ENCODE data around the gene RBBP4. TPM values are rescaled to one million over a fixed set of nuclear protein-coding genes. Genes with fewer than 3 reads are reported as not detected.

RBBP4 gene
- total and polyA plus RNA-seq, 2 of the 8 experiments (the other 6 are each of a cell fraction or from before 2014, with no cell fraction given) = 147 to 397 TPM

DNA sequence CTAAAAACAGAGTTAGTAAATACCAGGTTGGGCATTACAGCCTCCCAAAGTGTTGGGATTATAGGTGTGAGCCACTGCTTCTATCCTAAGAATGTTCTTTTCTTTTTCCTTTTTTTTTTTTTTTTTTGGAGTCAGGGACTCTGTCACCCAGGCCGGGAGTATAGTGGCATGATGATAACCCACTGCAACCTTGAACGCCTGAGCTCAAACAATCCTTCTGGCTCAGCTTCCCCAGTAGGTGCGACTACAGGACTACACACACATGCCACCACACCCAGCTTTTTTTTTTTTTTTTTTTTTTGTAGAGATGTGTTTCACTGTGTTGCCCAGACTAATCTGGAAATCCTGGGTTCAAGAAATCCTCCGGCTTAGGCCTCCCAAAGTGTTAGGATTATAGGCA, 6.6 kb upstream of the RBBP4 start:
- no peak overlapping the region for H3K27ac ChIP-seq (ENCODE audit: low read depth, low read length)
- H3K79me2 ChIP-seq (ENCODE audit: control insufficient read depth in 1 of 2, insufficient read depth in 2 of 2, low read length in 2 of 2) = peaks cover 3 to 66% of the 10 kb centered on the region in 2 experiments; a peak in 3 of 4 replicates
- H3K23ac ChIP-seq (ENCODE audit: insufficient read length) = no peak overlapping the region
- TF ChIP-seq TAF7 (optimal IDR thresholded peaks at IDR 0.05; ENCODE audit: borderline replicate concordance, low read depth, low read length) (no peak), MAX (IDR thresholded peaks at IDR 0.05) (no peak), SP4 (IDR thresholded peaks at IDR 0.05; ENCODE audit: low read length) (no peak), CREB1 (IDR thresholded peaks at IDR 0.05) (no peak), RXRA (IDR thresholded peaks at IDR 0.05; ENCODE audit: insufficient read depth, low read depth, low read length) (no peak), EGR1 (IDR thresholded peaks at IDR 0.05; ENCODE audit: borderline replicate concordance, low read depth, low read length) (no peak), CHD1 (IDR thresholded peaks at IDR 0.05; ENCODE audit: low read depth, low read length) (no peak), SAP30 (IDR thresholded peaks at IDR 0.05; ENCODE audit: insufficient read depth, insufficient replicate concordance, low read length) (no peak), CHD2 (IDR thresholded peaks at IDR 0.05; ENCODE audit: low read length) (no peak)
- H3K4me1 ChIP-seq (replicated peaks in 1 of 4; ENCODE audit: control insufficient read depth in 3 of 4, insufficient read depth in 4 of 4, low read length in 3 of 4) = no peaks in the 10 kb centered on the region
- peaks cover 0 to 13% (median 0%) of the 10 kb centered on the region in 4 experiments; a peak in 2 of 8 replicates for H3K36me3 ChIP-seq (ENCODE audit: control insufficient read depth in 2 of 4, insufficient read depth in 4 of 4, low read length in 3 of 4)
- H3K4ac ChIP-seq (replicated peaks; ENCODE audit: insufficient read length, low read depth, low read length) = no peak overlapping the region
- no peaks in the 10 kb centered on the region; a peak in 1 of 7 replicates for H3K27me3 ChIP-seq (replicated peaks in 1 of 4; ENCODE audit: control insufficient read depth in 3 of 4, extremely low read depth in 1 of 4, insufficient read depth in 3 of 4, low read length in 3 of 4)
- H3K56ac ChIP-seq (replicated peaks; ENCODE audit: insufficient read length, low read depth, low read length) = peak overlapping the region; percentile 30
- H4K5ac ChIP-seq (ENCODE audit: insufficient read length, low read depth, low read length) = no peak overlapping the region
- peaks cover 6% of the 10 kb centered on the region; the same call in 1 of the 2 replicates for H3K79me1 ChIP-seq (ENCODE audit: low read depth, low read length)
- no peaks in the 10 kb centered on the region for H3K23me2 ChIP-seq (ENCODE audit: low read depth, low read length)
- 0 out of 4 replicates have a peak, but pooled peaks cover 0 to 2% of the 10 kb centered on the region in 2 experiments for H3K9me3 ChIP-seq (ENCODE audit: insufficient read depth in 2 of 2, low read depth in 1 of 2, low read length in 1 of 2)
- no peaks in the 10 kb centered on the region for H4K20me1 ChIP-seq (replicated peaks in 1 of 2; ENCODE audit: control insufficient read depth in 1 of 2, insufficient read depth in 2 of 2, low read length in 2 of 2)
- H4K8ac ChIP-seq (ENCODE audit: extremely low read depth, insufficient read depth, low read length) = no peak overlapping the region
- H3K14ac ChIP-seq (ENCODE audit: insufficient read length) = no peak overlapping the region
- 100% methylated on average over 1 of the region's 4 CpGs; no CpG with 5 or more reads in 1 of the 2 experiments for WGBS, 2 experiments (ENCODE audit: extremely low coverage in 1 of 2, insufficient coverage in 1 of 2, insufficient read length in 1 of 2, insufficient replicate concordance in 2 of 2, low coverage in 1 of 2, low lambda C conversion rate in 2 of 2, missing lambda C conversion rate in 1 of 2)
- no peak overlapping the region for H3K4me2 ChIP-seq (ENCODE audit: insufficient read depth in 1 of 2, low read depth in 2 of 2, low read length in 2 of 2)
- CTCF ChIA-PET (ENCODE audit: partially characterized antibody) = interaction anchor here (1.1 to 1.6 kb wide), 5 partner anchors 61 to 243 kb away, joined by 3 to 6 read pairs (median 3); no protein-coding TSS in a partner anchor
- no peak overlapping the region for H2BK20ac ChIP-seq (ENCODE audit: low read length)
- no peak overlapping the region for H2BK120ac ChIP-seq (replicated peaks; ENCODE audit: low read depth, low read length)
- FAIRE-seq (no peak), DNase-seq (ENCODE audit: low read depth in 1 of 2, low spot score in 2 of 2) (no peak)
- no peak overlapping the region for H2BK5ac ChIP-seq (ENCODE audit: low read depth, low read length)
- H2AK5ac ChIP-seq (ENCODE audit: low read depth, low read length) = no peak overlapping the region
- H3K18ac ChIP-seq (ENCODE audit: extremely low read depth, low read length) = no peak overlapping the region
- POLR2A ChIA-PET (ENCODE audit: partially characterized antibody) = interaction anchor here (1.0 to 10.1 kb wide), 4 partner anchors 10 to 131 kb away, joined by 4 to 115 read pairs (median 5); partner anchors contain the start of genes RBBP4 and ZBTB8OS
- H2AFZ ChIP-seq (ENCODE audit: low read length) = no peak overlapping the region
- H4K91ac ChIP-seq (replicated peaks; ENCODE audit: insufficient read length, low read length) = no peak overlapping the region
- no peak overlapping the region for H3K9ac ChIP-seq (replicated peaks in 1 of 4; ENCODE audit: extremely low read depth in 1 of 4, low read depth in 3 of 4, low read length in 3 of 4)
- H2BK12ac ChIP-seq (ENCODE audit: low read depth, low read length) = no peak overlapping the region
- no peak overlapping the region for H2BK15ac ChIP-seq (ENCODE audit: low read length)
- H3K4me3 ChIP-seq (ENCODE audit: extremely low read depth in 1 of 4, insufficient read depth in 2 of 4, low read depth in 3 of 4, low read length in 4 of 4) = no peak overlapping the region
